SU-DHL-6 (cell line): ENCODE data around the gene MCOLN2.

Source experiments
- CTCF ChIP-seq: fragments of 200-600 bp; sonication (generic); IDR thresholded peaks from one replicate; pipeline ENCODE4 v1.5.1; 2017; ENCODE audit warnings: antibody characterized with exemption, mild to moderate bottlenecking, low read length, moderate library complexity; ENCODE audit not compliant: insufficient read depth, poor library complexity, severe bottlenecking
- EZH2phosphoT487 ChIP-seq: fragments of 200-600 bp; sonication (generic), shearing (Covaris generic); conservative IDR thresholded peaks from 2 replicates; pipeline ENCODE4 v1.6.1; 2018; ENCODE audit warnings: mild to moderate bottlenecking, antibody characterized with exemption, low read length, moderate library complexity, mixed read lengths

- TF ChIP-seq CTCF (no peak), EZH2phosphoT487 (no peak)
These were observed 56.4 kb downstream of the MCOLN2 start for GRCh38 chr1:84940481-84940880.
